Ishikawa (cell line): ENCODE data around the gene TENT4A.

Source experiments
- CEBPB ChIP-seq: IDR thresholded peaks from 2 replicates; pipeline ENCODE4 v1.6.1; 2012
- CREB1 ChIP-seq: IDR thresholded peaks from 2 replicates; pipeline ENCODE4 v1.6.1; 2012; ENCODE audit warnings: low read depth
- EGR1 ChIP-seq: IDR thresholded peaks from 2 replicates; pipeline ENCODE4 v1.6.1; 2012
- EP300 ChIP-seq: IDR thresholded peaks from 2 replicates; pipeline ENCODE4 v1.6.1; 2012; ENCODE audit warnings: borderline replicate concordance
- FOXM1 ChIP-seq: IDR thresholded peaks from 2 replicates; pipeline ENCODE4 v1.6.1; 2012; ENCODE audit warnings: low read depth, borderline replicate concordance
- MAX ChIP-seq: IDR thresholded peaks from 2 replicates; pipeline ENCODE4 v1.6.1; 2012
- NFIC ChIP-seq: IDR thresholded peaks from 2 replicates; pipeline ENCODE4 v1.6.1; 2012
- RAD21 ChIP-seq: IDR thresholded peaks from 2 replicates; pipeline ENCODE4 v1.6.1; 2012; ENCODE audit warnings: low read depth
- REST ChIP-seq: IDR thresholded peaks from 2 replicates; pipeline ENCODE4 v1.6.1; 2012; ENCODE audit warnings: low read depth, mild to moderate bottlenecking
- TAF1 ChIP-seq: IDR thresholded peaks from 2 replicates; pipeline ENCODE4 v1.6.1; 2012; ENCODE audit warnings: low read depth, mild to moderate bottlenecking
- TCF12 ChIP-seq: IDR thresholded peaks from 2 replicates; pipeline ENCODE4 v1.6.1; 2012; ENCODE audit warnings: low read depth
- TEAD4 ChIP-seq: IDR thresholded peaks from 2 replicates; pipeline ENCODE4 v1.6.1; 2012
- USF1 ChIP-seq: IDR thresholded peaks from 2 replicates; pipeline ENCODE4 v1.6.1; 2012
- YY1 ChIP-seq: IDR thresholded peaks from 2 replicates; pipeline ENCODE4 v1.6.1; 2012; ENCODE audit warnings: low read depth
- ZBTB7A ChIP-seq: IDR thresholded peaks from 2 replicates; pipeline ENCODE4 v1.6.1; 2012; ENCODE audit warnings: low read depth

TENT4A gene

GRCh38 chr5:6711409-6712141 lies 1.7 kb upstream of the TENT4A start:
- TF ChIP-seq EP300 (no peak), TAF1 (no peak), FOXM1 (no peak), CEBPB (no peak), CREB1 (no peak), YY1 (no peak), TEAD4 (no peak), ZBTB7A (no peak), NFIC (no peak), REST (no peak), USF1 (no peak), RAD21 (no peak), MAX (no peak), EGR1 (no peak), TCF12 (no peak)

GRCh38 chr5:6712142-6712576 lies 1.1 kb upstream of the TENT4A start:
- no peak for TF ChIP-seq TEAD4
- TF ChIP-seq TCF12 = no peak
- TF ChIP-seq EGR1 = no peak
- no peak for TF ChIP-seq REST
- TF ChIP-seq CREB1 = no peak
- TF ChIP-seq ZBTB7A = no peak
- TF ChIP-seq RAD21 = no peak
- TF ChIP-seq TAF1 = no peak
- no peak for TF ChIP-seq FOXM1

- TF ChIP-seq RAD21 (no peak), EGR1 (peak; percentile 18; the same call in 1 of the 2 replicates), YY1 (no peak; the same call in 1 of the 2 replicates), TCF12 (peak; percentile 19; the same call in 1 of the 2 replicates), FOXM1 (no peak; the same call in 1 of the 2 replicates), TEAD4 (no peak), ZBTB7A (peak; percentile 65; the same call in 1 of the 2 replicates), REST (no peak), CEBPB (no peak), NFIC (peak; percentile 21; the same call in 1 of the 2 replicates), USF1 (peak; percentile 68), EP300 (no peak; the same call in 1 of the 2 replicates), MAX (peak; percentile 94), CREB1 (peak; percentile 69), TAF1 (peak; percentile 57)
These were observed 507 bp upstream of the TENT4A start for GRCh38 chr5:6712577-6713273.
